Measurements from ENCODE around the gene SLC38A7.

DNA sequence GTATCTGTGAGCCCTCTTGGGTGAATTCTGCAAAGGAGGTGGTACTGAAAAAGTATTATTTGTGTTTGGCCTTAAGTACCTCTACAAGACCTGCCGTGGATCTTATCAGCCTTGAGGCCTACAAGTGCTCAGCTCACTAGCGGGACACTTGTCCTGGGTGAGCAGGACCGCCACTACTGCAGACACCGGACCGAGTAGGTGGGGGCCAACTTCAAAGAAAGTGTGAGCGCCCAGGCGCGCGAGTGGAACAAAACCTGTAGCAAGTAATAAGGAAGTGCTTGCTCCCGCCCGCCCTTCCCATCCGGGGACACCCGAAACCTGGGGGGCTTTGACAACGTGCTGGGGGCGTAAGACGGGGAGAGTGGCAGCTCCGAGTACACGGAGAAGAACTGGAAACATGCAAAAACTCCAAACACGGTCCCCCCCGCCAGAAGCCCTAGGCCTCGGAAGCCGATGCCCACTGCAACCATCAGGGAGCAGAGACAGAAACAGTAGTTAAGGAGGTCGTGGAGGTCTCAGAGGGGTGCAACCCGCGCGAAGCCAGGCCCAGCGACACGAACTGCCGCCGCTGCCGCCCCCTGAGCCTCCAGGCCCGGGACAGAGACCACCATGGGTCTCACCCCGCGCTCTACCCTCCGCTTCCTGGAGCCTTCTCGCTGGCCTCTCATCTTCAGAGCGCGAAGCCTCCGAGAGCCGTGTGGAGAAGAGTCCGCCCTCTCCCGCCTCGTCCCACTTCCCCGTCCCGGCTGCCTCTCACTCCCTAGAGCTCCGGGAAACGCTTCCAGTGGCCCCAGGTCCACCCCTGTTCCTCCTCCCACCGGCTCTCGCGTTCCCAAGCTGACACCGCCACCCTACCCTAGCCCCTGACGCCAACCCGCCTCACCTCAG is 55.5 kb downstream of the SLC38A7 start:
- TF ChIP-seq, protein P1, sequence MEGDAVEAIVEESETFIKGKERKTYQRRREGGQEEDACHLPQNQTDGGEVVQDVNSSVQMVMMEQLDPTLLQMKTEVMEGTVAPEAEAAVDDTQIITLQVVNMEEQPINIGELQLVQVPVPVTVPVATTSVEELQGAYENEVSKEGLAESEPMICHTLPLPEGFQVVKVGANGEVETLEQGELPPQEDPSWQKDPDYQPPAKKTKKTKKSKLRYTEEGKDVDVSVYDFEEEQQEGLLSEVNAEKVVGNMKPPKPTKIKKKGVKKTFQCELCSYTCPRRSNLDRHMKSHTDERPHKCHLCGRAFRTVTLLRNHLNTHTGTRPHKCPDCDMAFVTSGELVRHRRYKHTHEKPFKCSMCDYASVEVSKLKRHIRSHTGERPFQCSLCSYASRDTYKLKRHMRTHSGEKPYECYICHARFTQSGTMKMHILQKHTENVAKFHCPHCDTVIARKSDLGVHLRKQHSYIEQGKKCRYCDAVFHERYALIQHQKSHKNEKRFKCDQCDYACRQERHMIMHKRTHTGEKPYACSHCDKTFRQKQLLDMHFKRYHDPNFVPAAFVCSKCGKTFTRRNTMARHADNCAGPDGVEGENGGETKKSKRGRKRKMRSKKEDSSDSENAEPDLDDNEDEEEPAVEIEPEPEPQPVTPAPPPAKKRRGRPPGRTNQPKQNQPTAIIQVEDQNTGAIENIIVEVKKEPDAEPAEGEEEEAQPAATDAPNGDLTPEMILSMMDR (IDR thresholded peaks at IDR 0.05) = no peak
- TF ChIP-seq EP300 (IDR thresholded peaks at IDR 0.05) = no peak
- no peak for TF ChIP-seq POLR2A (IDR thresholded peaks at IDR 0.05)
